ENCODE data around the gene GPRC5A.
A peak's percentile ranks its signal among the peaks of the same experiment; 100 is the strongest.

Gene GPRC5A

DNA sequence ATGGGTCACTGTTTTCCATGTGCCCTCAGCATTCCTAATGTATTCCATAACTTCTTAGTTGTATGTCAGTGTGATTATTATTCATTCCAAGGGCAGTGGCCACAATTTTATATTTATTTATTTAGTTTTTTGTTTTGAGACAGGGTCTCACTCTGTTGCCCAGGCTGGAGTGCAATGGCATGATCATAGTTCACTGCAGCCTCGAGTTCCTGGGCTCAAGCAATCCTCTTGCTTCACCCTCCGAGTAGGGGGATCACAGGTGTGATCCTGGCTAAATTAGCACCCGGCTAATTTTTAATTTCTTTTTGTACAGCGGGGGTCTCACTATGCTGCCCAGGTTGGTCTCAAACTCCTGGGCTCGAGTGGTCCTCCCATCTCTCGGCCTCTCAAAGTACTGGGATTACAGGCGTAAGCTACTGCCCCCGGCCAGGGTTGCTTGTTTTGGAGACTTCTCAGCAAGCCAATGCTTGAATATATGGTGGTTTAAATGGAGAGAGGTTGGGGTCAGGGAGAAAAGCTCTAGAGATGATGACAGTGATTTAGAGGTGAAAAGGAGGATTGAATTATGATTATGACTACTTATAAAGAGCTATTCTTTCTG lies 7.6 kb downstream of the GPRC5A start:
- no peak overlapping the region for H3K4me3 ChIP-seq (ENCODE audit: low read depth, low read length)
- POLR2A ChIA-PET, result no interaction called here
- CTCF ChIA-PET, result interaction anchor here (1.2 to 3.8 kb wide), 3 partner anchors 17 to 61 kb away, joined by 4 to 15 read pairs (median 7); no protein-coding TSS in a partner anchor
- DNase-seq (ENCODE audit: low read depth, low spot score), result no peak
- TF ChIP-seq, protein P1, sequence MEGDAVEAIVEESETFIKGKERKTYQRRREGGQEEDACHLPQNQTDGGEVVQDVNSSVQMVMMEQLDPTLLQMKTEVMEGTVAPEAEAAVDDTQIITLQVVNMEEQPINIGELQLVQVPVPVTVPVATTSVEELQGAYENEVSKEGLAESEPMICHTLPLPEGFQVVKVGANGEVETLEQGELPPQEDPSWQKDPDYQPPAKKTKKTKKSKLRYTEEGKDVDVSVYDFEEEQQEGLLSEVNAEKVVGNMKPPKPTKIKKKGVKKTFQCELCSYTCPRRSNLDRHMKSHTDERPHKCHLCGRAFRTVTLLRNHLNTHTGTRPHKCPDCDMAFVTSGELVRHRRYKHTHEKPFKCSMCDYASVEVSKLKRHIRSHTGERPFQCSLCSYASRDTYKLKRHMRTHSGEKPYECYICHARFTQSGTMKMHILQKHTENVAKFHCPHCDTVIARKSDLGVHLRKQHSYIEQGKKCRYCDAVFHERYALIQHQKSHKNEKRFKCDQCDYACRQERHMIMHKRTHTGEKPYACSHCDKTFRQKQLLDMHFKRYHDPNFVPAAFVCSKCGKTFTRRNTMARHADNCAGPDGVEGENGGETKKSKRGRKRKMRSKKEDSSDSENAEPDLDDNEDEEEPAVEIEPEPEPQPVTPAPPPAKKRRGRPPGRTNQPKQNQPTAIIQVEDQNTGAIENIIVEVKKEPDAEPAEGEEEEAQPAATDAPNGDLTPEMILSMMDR (IDR thresholded peaks at IDR 0.05; ENCODE audit: insufficient read depth, low read length, missing control alignments), result no peak

DNA sequence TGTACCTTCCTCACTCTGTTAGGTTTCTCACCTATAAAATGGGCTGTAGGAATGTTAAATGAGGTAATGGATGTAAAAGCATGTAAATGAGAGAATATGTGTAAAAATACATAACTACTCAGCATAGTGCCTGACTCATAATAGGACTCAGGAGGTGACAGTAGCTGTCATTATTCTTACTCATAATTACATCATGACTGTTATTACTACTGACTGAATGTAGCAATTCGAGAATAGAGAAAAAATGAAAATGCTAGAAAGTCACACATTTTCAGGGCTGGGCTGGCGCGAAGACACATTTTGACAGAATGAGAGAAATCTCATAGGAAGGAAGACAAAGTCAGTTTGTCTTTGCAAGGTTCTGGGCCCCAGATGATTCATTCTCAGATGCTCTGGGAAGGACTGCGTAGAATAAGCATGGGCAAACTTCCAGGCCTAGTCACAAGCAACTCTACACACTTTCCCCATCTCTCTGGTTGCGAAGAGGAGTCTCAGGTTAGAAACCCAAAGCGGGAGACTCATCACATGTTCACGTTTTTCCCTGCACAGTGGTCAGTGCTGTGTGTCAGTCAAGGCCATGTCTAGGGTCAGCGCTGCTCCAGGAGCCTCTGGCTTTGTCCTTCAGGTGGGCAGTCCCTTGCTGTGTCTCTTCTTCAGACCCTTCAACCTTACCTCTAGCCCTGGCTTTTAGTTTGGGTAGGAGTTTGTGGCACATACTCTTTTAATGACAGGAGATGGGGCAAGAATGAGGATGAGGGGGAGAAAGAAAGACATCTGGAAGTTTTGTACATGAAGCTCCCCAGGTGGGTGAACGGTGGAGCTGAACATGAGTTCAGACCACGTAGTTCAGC lies 8.4 kb downstream of the GPRC5A start:
- H3K4me3 ChIP-seq (ENCODE audit: low read depth, low read length), result peak overlapping the region; percentile 23; the same call in 1 of the 2 replicates
- ChIA-PET POLR2A (no interaction called here), CTCF (interaction anchor here (1.2 to 3.8 kb wide), 3 partner anchors 16 to 62 kb away, joined by 4 to 15 read pairs (median 7); no protein-coding TSS in a partner anchor)
- TF ChIP-seq, protein P1 (IDR thresholded peaks at IDR 0.05; ENCODE audit: insufficient read depth, low read length, missing control alignments), result no peak
- peak; percentile 86 for DNase-seq (ENCODE audit: low read depth, low spot score)

DNA sequence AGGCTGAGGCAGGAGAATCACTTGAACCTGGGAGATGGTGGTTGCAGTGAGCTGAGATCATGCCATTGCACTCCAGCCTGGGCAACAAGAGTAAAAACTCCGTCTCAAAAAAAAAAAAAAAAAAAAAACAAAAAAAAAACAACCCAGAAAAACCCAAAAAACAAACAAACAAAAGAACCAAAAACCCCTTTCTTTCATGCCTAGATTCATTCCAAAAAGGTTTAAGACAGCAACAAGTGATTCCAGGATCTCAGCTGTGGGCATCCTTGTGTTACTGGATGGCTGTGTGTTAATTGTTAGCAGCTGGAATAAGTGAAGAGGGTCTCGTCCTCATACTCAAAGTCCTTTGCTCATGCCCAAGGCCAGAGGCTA lies 9.4 kb downstream of the GPRC5A start:
- DNase-seq (ENCODE audit: low read depth, low spot score), result no peak
- TF ChIP-seq, protein P1 (IDR thresholded peaks at IDR 0.05; ENCODE audit: insufficient read depth, low read length, missing control alignments), result no peak
- H3K4me3 ChIP-seq (ENCODE audit: low read depth, low read length), result no peak overlapping the region
- ChIA-PET CTCF (interaction anchor here (1.4 to 3.8 kb wide), 2 partner anchors 15 to 64 kb away, joined by 4 to 15 read pairs; no protein-coding TSS in a partner anchor), POLR2A (interaction anchor here (0.7 kb wide), 1 partner anchor 217 kb away, joined by 4 read pairs; no protein-coding TSS in a partner anchor)

DNA sequence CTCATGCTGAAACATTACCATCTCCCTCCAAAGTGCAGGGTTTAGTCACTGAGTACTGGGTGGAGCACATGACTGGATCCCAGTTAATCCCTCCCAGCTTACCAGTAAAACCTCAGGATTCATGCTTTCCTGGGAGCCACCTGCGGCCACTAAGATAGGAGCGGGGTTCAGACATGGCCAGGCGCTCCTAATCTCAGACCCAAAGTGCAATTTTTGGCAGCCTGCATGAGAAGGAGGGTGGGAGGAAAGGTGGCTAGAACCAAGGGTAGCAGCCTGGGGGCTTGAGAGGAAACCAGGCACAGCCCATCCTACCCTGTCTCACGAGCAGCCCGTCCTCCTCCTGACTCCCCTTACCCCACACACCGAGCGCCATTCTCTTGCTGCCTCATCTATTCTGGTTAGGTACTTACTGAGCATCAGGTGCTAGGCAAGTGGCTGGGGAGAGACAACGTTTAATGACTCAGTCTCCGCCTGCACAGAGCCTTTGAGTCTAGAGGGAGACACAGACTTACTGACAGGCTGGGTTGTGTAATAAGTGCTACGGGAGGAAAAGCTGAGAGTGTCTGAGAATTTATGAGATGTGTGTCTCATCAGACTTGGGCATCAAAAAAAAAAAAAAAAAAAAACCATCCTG lies 9.9 kb downstream of the GPRC5A start:
- CTCF ChIA-PET, result interaction anchor here (0.6 to 3.8 kb wide), 6 partner anchors 15 to 117 kb away, joined by 3 to 15 read pairs (median 4); no protein-coding TSS in a partner anchor
- POLR2A ChIA-PET, result interaction anchor here (0.7 kb wide), 1 partner anchor 217 kb away, joined by 4 read pairs; no protein-coding TSS in a partner anchor
- DNase-seq (ENCODE audit: low read depth, low spot score), result peak; percentile 89
- no peak overlapping the region for H3K4me3 ChIP-seq (ENCODE audit: low read depth, low read length)
- TF ChIP-seq, protein P1 (IDR thresholded peaks at IDR 0.05; ENCODE audit: insufficient read depth, low read length, missing control alignments), result no peak

DNA sequence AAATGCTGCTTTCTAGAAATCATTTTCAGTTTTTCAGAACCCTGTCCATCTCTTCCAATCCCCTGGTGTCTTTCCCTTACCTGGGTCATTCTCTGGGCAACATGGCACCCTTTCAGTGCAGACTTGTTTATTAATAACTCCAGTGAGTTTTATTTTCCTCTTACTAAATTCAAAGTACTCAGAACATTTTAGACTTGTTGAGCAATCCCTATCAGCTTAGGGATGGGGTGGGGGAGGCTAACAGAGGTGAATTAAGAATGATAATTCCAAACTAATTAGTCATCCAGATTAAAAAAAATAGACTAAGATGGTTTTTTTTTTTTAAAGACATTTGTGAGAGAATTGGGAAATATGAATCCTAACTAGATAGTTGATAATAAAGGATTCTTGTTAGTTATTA lies 10.7 kb downstream of the GPRC5A start:
- ChIA-PET CTCF (interaction anchor here (0.6 to 1.9 kb wide), 5 partner anchors 64 to 117 kb away, joined by 3 to 6 read pairs (median 4); no protein-coding TSS in a partner anchor), POLR2A (no interaction called here)
- no peak for DNase-seq (ENCODE audit: low read depth, low spot score)
- TF ChIP-seq, protein P1 (IDR thresholded peaks at IDR 0.05; ENCODE audit: insufficient read depth, low read length, missing control alignments), result no peak
- no peak overlapping the region for H3K4me3 ChIP-seq (ENCODE audit: low read depth, low read length)

Data from AG04449 (cell line).